ENCODE results near the gene CST4.
A peak's percentile ranks its signal among the peaks of the same experiment; 100 is the strongest.
"Not testable (repeated sequence)": the region's sequence is repeated elsewhere in the genome, so short reads cannot be mapped to it uniquely, and the experiment has no call there.

Gene CST4

DNA sequence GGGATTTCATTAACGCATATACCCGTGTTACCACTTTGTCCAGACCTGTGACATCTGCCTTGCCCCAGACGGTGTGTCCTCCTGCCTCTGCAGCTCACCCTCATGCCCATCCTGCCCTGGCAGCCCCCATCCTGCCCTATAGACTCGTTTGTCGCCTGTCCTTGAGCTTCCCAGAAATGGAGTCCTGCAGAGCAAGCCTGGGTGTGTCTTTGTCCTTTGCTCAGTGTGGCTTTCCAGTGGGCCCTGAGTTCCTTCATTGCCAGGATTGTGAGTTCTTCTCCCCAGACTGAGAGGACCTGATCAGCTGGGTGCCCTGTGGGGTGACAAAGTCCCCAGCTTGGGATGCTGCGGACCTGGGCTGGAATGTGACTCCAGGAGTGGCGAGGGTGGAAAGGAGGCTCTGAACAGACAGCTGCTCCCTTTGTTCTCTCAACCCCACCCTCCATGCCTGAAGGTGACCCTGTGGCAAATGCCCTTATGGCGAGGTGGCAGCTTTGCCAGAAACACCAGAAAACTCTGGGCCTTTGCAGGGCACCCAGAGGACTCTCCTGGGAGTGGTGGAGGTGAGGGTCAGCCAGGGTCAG is 48.7 kb downstream of the CST4 start:
- DNase-seq, result no peak

DNA sequence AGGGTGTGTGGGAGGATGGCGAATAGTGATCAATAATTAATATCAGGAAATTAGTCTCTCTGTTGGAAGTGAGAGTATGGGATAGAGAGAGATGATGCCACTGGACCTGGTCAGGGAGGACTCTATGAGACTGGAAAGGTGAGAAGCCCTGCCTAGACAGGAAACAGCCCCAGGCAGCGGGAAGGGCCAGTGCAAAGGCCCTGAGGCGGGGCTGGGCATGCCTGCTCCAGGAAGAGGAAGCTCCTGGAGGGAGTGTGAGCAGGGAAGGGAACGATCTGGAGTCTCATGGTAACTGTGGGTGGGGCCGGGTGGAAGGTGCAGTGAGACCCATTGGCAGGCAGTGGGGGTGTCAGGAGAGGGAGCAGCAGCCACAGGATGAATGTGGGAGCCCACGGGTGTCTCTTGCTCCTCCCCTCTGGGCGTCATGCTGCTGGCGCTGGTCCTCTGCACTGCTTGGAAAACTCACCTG is 49.3 kb downstream of the CST4 start:
- no peak for DNase-seq

DNA sequence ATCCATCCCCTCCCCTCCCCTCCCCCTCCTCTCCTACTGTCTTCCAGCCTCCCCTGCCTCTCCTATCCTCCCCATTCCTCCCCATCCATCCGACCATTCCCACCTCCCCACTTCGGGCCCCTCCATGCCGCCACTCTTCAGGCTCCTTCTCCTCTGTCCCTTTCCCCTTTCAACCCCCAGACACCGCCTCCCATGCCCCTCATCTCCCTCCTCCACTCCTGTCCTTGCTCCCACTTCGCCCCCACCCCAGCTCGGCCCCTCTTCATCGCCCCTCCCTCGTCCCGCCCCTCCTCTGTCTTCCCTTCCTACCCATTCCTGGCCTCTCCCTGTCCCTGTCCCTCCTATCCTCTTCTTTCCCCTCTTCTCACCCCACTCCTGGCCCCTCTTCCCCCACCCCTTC is 50.5 kb downstream of the CST4 start:
- no peak for DNase-seq

DNA sequence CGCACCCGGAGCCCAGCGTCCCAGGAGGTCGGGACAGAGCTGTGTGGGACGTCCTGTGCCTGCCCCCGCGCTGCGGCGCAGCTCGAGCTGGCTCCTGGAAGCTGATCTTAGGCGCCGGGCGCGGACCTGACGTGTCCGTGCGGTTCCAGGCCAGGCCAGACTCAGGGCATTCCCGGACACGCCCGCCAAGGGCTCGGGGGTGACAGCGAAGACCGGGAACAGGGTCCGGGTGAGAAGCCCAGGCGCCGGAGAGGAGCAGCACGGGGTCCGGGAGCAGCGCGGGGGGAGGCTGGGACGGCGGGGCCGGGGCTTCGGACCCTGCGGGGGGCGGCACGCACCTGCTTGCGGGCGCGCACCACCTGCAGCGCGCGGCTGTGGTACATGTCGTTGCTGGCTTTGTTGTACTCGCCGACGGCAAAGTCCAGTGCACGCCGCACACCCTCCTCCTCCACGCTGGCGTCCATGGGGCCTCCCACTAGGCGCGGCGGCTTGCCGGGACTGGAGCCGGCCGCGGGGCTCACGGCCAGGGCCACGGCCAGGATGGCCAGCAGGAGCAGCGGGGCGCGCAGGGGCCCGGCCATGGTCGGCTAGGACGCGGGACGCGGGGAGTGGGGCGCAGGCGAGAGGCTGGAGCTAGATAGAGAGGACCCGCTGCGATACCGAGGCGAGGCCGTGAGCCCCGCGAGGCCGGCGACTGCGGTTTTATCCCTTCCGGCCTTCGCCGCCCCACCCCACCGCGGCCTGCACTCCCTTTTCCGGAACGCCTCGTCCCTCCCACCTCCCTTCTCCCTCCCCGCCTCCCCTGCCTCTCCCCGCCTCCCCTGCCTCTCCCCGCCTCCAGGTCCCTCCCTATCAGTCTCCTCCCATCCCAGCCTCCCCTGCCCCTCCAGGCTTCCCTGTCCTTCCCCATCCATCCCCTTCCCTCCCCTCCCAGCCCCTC is 51.3 kb downstream of the CST4 start, which contains the start of gene CST3:
TSS of gene CST3 (minus strand) at position 674 of the 940 bp plus-strand sequence. CDS start at position 581, 93 bp downstream.
- peak; percentile 83 for DNase-seq

DNA sequence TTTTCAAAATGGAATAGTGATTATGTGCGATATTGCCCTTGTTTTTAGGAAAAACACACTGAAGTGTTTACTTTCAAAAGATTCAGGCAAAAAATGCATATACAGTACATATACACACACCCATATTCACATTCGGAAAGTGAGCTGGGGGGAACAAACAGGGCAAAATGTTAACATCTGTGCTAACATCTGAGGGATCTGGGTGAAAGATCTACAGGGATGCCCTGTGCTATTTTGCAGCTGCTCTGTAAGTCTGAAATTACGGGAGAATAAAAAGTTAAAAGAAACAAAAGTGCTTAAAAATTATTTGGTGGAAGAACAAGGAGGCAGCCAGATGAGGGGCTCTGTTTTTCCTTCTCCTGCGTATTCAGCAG is 51.9 kb downstream of the CST4 start:
- no peak for DNase-seq

DNA sequence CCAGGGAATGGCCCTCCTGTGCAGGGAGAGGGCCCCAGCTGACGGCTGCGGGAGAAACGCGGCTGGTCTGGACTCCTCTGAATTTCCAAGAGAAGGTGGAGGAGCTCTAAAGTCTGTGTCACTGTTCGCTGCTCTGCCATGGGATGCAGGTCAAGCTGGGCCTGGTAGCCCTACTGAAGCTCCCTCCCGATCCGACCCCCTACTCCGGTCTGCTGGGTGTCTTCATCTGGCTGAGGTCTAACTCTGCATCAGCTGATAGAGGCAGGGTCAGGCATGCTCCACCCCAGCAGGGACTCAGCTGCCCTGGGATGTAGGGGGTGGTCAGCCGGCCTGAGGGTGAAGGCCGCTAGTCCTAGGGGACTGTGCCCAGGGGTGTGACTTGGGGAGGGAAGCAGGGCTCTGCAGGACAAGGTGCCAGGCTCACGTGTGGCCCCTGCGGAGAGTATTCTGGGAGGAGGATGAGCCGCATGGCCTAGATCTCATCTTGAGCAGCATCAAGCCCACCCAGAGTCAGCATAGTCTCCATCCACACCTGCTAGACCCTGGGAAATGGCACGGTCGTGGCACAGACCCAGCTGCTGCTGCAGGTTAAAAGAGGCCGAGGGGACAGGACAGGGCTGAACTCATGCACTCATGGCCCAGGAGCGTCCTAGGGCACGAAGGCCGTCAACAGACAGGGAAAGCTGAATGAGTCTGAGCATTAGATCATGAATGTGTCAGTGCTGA is 52.5 kb downstream of the CST4 start:
- no peak for DNase-seq

DNA sequence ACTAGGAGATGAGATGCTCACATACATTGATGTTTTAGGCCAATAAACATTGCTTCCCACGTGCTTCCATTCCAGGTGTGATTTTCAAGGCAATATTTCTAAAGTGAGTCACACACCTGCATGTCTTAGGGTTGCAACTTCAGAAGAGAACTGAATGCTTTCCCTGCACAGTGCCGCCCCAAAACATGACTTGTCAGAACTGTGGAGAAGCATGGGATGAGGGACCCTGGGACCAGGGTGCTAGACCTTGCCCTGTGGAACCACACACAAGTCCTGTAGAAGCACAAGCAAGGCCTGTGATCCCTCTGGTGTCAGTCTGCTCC is 53.1 kb downstream of the CST4 start:
- DNase-seq, result not testable (repeated sequence)
